Islet of Langerhans (tissue), 1 donor: ENCODE data around the gene SNAP91.
"Not testable (repeated sequence)": the region's sequence is repeated elsewhere in the genome, so short reads cannot be mapped to it uniquely, and the experiment has no call there.

ENCODE experiments used
- FAIRE-seq: peaks from one replicate; lab custom pipeline; 2011; peaks lifted over from hg19 to GRCh38; lab: Jason Lieb, UNC

Gene SNAP91

GRCh38 chr6:83708970-83709747 is at the start of gene SNAP91:
Gene SNAP91 (minus strand): TSS chr6:83709101. CDS start chr6:83707927, 1,174 bp downstream.
- FAIRE-seq = no peak

- FAIRE-seq = no peak
Measured at GRCh38 chr6:83758533-83758932, 49.6 kb upstream of the SNAP91 start.

- no peak for FAIRE-seq
Measured at GRCh38 chr6:83757021-83757420, 48.1 kb upstream of the SNAP91 start.

GRCh38 chr6:83756565-83756964 is 47.7 kb upstream of the SNAP91 start:
- no peak for FAIRE-seq

- not testable (repeated sequence) for FAIRE-seq
Measured at GRCh38 chr6:83752375-83752774, 43.5 kb upstream of the SNAP91 start.

GRCh38 chr6:83741089-83741488 is 32.2 kb upstream of the SNAP91 start:
- FAIRE-seq = no peak

GRCh38 chr6:83735461-83735860 is 26.6 kb upstream of the SNAP91 start:
- no peak for FAIRE-seq

GRCh38 chr6:83729871-83730270 is 21.0 kb upstream of the SNAP91 start:
- no peak for FAIRE-seq

GRCh38 chr6:83722876-83723275 is 14.0 kb upstream of the SNAP91 start:
- no peak for FAIRE-seq

- no peak for FAIRE-seq
Measured at GRCh38 chr6:83717809-83718208, 8.9 kb upstream of the SNAP91 start.

- no peak for FAIRE-seq
Measured at GRCh38 chr6:83711958-83712357, 3.1 kb upstream of the SNAP91 start.

- FAIRE-seq = no peak
Measured at GRCh38 chr6:83709748-83710050, 798 bp upstream of the SNAP91 start.

GRCh38 chr6:83708546-83708969 is 343 bp downstream of the SNAP91 start:
- no peak for FAIRE-seq

- no peak for FAIRE-seq
Measured at GRCh38 chr6:83707829-83708545, 914 bp downstream of the SNAP91 start.

- FAIRE-seq = peak; percentile 47
Measured at GRCh38 chr6:83702749-83703148, 6.2 kb downstream of the SNAP91 start.

- FAIRE-seq = no peak
Measured at GRCh38 chr6:83702077-83702476, 6.8 kb downstream of the SNAP91 start.

- FAIRE-seq = no peak
Measured at GRCh38 chr6:83696674-83697073, 12.2 kb downstream of the SNAP91 start.

- no peak for FAIRE-seq
Measured at GRCh38 chr6:83685481-83685880, 23.4 kb downstream of the SNAP91 start.

- FAIRE-seq = no peak
Measured at GRCh38 chr6:83677791-83678190, 31.1 kb downstream of the SNAP91 start.

- no peak for FAIRE-seq
Measured at GRCh38 chr6:83637953-83638352, 70.9 kb downstream of the SNAP91 start.

- no peak for FAIRE-seq
Measured at GRCh38 chr6:83636800-83637199, 72.1 kb downstream of the SNAP91 start.

- FAIRE-seq = no peak
Measured at GRCh38 chr6:83633609-83634008, 75.3 kb downstream of the SNAP91 start.

GRCh38 chr6:83633149-83633548 is 75.8 kb downstream of the SNAP91 start:
- FAIRE-seq = no peak

- FAIRE-seq = not testable (repeated sequence)
Measured at GRCh38 chr6:83629908-83630307, 79.0 kb downstream of the SNAP91 start.
